ENCODE data around the gene NTF3. TPM values are rescaled to one million over a fixed set of nuclear protein-coding genes. Genes with fewer than 3 reads are reported as not detected.

NTF3 gene
- polyA plus RNA-seq, 1 donor (not counting 4 experiments of a cell fraction or from before 2014, with no cell fraction given) = not detected

DNA sequence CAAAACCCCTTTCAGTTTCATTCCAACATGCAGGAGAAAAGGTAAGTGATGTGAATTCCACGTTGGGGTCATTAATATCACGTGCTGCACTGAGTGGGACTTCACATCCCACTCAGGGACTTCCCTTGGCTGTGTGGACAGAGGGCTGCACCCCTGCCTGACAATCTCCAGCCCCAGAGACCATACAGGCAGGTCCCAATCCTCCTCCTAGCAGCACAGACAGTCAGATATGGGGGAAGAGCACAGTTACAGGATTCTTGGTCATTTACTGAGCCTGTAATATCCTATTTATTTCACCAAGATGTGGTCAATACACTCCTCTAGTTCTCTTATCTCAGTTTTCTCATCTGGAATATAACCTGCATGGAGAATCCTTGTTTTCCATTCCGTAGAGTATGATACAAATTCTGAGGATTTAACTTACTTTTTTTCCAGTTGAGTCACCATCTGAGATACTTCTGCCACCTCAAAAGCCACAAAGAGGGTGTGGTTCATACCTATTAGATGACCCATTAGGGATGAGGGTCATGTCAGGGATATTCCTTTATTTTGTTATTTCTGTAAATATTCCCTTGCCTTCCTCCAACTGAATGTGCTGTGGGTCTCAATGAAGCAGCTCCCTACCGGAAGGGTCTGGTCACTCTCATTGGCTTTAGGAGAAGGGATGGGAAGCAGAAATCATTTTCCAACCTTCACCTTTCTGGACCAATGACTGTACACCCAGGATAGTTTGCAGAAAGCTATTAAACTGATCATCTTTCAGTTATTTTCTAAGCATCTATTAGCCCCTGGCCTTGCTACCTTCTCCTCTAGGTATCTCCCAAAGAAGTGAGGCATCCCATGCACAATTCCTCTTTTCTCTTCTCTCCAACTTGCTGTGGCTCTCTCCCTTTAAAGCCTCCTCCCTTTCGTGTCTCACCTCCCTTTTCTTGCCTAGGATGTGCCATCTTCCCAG is 43.0 kb upstream of the NTF3 start:
- FAIRE-seq (no peak), DNase-seq (ENCODE audit: low read depth, low spot score) (peak; percentile 23)
- Histone ChIP-seq H3K4me1 (ENCODE audit: control insufficient read depth, extremely low read depth, insufficient read depth, low read length) (peaks cover 13% of the 10 kb centered on the region), H3K36me3 (ENCODE audit: control insufficient read depth in 2 of 2, extremely low read depth in 1 of 2, insufficient read depth in 2 of 2, low read length in 2 of 2) (no peaks in the 10 kb centered on the region), H3K27me3 (ENCODE audit: control insufficient read depth, extremely low read depth, insufficient read depth, low read length) (peaks cover 4% of the 10 kb centered on the region), H3K4me3 (ENCODE audit: control insufficient read depth in 2 of 3, extremely low read depth in 1 of 3, insufficient read depth in 2 of 3, low read depth in 1 of 3, low read length in 3 of 3) (no peak overlapping the region), H2AFZ (ENCODE audit: control insufficient read depth, low read length) (no peak overlapping the region), H3K4me2 (ENCODE audit: control insufficient read depth, extremely low read depth, insufficient read depth, low read depth, low read length) (peak overlapping the region; percentile 57), H4K20me1 (ENCODE audit: control insufficient read depth, extremely low read depth, insufficient read depth, low read length) (no peaks in the 10 kb centered on the region), H3K9me1 (ENCODE audit: control insufficient read depth, extremely low read depth, insufficient read depth, low read length) (no peaks in the 10 kb centered on the region), H3K9ac (ENCODE audit: control insufficient read depth, extremely low read depth, insufficient read depth, low read length) (no peak overlapping the region), H3K9me3 (ENCODE audit: control insufficient read depth, low read depth, low read length) (no peaks in the 10 kb centered on the region), H3K79me2 (ENCODE audit: control insufficient read depth, insufficient read depth, low read length) (no peaks in the 10 kb centered on the region), H3K27ac (ENCODE audit: control insufficient read depth, insufficient read depth, low read length) (peak overlapping the region; percentile 6)
- dilution Hi-C loops (cut with MboI; ENCODE audit: extremely low pct_ligation_motif_present, low sequenced_read_pairs) = no loop called here
- TF ChIP-seq, protein P1, sequence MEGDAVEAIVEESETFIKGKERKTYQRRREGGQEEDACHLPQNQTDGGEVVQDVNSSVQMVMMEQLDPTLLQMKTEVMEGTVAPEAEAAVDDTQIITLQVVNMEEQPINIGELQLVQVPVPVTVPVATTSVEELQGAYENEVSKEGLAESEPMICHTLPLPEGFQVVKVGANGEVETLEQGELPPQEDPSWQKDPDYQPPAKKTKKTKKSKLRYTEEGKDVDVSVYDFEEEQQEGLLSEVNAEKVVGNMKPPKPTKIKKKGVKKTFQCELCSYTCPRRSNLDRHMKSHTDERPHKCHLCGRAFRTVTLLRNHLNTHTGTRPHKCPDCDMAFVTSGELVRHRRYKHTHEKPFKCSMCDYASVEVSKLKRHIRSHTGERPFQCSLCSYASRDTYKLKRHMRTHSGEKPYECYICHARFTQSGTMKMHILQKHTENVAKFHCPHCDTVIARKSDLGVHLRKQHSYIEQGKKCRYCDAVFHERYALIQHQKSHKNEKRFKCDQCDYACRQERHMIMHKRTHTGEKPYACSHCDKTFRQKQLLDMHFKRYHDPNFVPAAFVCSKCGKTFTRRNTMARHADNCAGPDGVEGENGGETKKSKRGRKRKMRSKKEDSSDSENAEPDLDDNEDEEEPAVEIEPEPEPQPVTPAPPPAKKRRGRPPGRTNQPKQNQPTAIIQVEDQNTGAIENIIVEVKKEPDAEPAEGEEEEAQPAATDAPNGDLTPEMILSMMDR (optimal IDR thresholded peaks at IDR 0.05 in 1 of 3, IDR thresholded peaks at IDR 0.05 in 1 of 3, conservative IDR thresholded peaks at IDR 0.05 in 1 of 3; ENCODE audit: extremely low read depth in 1 of 3, insufficient read depth in 2 of 3, low read length in 3 of 3) = no peak
- no peak for TF ChIP-seq EZH2 (IDR thresholded peaks at IDR 0.05; ENCODE audit: low read length)

DNA sequence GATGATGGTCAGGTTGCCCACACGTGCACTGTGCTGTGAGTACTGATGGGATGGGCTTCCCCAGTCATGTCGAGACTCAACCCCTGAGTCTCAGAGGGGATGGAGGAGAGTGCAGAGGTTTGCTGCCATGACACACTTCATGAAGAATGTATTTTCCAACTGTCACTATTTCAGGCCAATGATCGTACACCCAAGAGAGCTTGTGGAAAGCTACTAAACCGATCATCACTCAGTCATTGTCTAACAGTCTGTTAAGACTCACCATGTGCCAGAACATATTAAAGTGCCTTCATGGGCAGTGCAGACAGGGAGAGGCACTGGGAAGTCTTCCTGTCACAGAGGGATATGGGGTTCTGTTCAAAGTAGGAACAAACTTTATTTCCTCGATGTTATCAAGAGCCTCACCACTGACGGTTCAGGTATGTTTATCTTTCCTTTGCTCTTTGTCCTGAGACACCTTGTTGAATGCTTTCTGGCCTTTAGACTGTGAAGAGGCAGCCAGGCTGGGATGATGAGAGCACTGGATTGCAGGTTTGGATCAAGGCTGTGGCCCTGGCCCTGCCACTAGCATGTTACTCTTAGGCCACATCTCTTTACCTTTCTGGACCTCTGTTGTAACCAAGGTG is 41.6 kb upstream of the NTF3 start:
- H4K20me1 ChIP-seq (ENCODE audit: control insufficient read depth, extremely low read depth, insufficient read depth, low read length) = no peaks in the 10 kb centered on the region
- no peak overlapping the region for H2AFZ ChIP-seq (ENCODE audit: control insufficient read depth, low read length)
- no peak overlapping the region for H3K4me2 ChIP-seq (ENCODE audit: control insufficient read depth, extremely low read depth, insufficient read depth, low read depth, low read length)
- H3K4me3 ChIP-seq (ENCODE audit: control insufficient read depth in 2 of 3, extremely low read depth in 1 of 3, insufficient read depth in 2 of 3, low read depth in 1 of 3, low read length in 3 of 3) = no peak overlapping the region
- no peaks in the 10 kb centered on the region for H3K9me1 ChIP-seq (ENCODE audit: control insufficient read depth, extremely low read depth, insufficient read depth, low read length)
- no peak overlapping the region for H3K9ac ChIP-seq (ENCODE audit: control insufficient read depth, extremely low read depth, insufficient read depth, low read length)
- peak; percentile 4 for DNase-seq (ENCODE audit: low read depth, low spot score)
- peaks cover 17% of the 10 kb centered on the region for H3K4me1 ChIP-seq (ENCODE audit: control insufficient read depth, extremely low read depth, insufficient read depth, low read length)
- no peak for FAIRE-seq
- dilution Hi-C loops (cut with MboI; ENCODE audit: extremely low pct_ligation_motif_present, low sequenced_read_pairs) = no loop called here
- no peak for TF ChIP-seq EZH2 (IDR thresholded peaks at IDR 0.05; ENCODE audit: low read length)
- TF ChIP-seq, protein P1 (optimal IDR thresholded peaks at IDR 0.05 in 1 of 3, IDR thresholded peaks at IDR 0.05 in 1 of 3, conservative IDR thresholded peaks at IDR 0.05 in 1 of 3; ENCODE audit: extremely low read depth in 1 of 3, insufficient read depth in 2 of 3, low read length in 3 of 3) = no peak
- H3K27ac ChIP-seq (ENCODE audit: control insufficient read depth, insufficient read depth, low read length) = no peak overlapping the region
- no peaks in the 10 kb centered on the region for H3K36me3 ChIP-seq (ENCODE audit: control insufficient read depth in 2 of 2, extremely low read depth in 1 of 2, insufficient read depth in 2 of 2, low read length in 2 of 2)
- H3K27me3 ChIP-seq (ENCODE audit: control insufficient read depth, extremely low read depth, insufficient read depth, low read length) = peaks cover 4% of the 10 kb centered on the region
- no peaks in the 10 kb centered on the region for H3K79me2 ChIP-seq (ENCODE audit: control insufficient read depth, insufficient read depth, low read length)
- H3K9me3 ChIP-seq (ENCODE audit: control insufficient read depth, low read depth, low read length) = no peaks in the 10 kb centered on the region
